AG08396 (cell line): Measurements from ENCODE around the gene CD40LG.

Source experiments
- DNase-seq: peaks from one replicate; pipeline ENCODE4 v3.0.0; 2012; ENCODE audit warnings: low spot score, mixed read lengths

The CD40LG gene

DNA sequence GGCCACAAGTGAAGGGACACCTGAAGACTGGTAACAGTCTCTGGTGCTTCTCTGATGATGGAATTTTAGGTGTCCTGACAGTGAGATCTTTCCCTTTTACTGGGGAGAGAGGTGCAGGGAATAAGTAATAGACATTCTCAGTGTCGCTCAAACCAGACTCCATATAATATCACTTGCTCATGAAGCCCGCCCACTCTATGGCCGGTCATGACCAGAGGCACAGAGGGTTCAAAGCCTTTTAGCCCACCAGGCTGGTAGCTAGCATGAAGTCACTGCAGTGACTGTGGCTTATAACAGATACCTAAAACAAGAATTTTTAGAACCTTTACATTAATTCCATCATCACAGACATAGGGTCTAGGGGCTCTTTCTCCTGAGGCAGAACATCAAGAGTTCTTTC, 2.9 kb downstream of the CD40LG start:
- no peak for DNase-seq

DNA sequence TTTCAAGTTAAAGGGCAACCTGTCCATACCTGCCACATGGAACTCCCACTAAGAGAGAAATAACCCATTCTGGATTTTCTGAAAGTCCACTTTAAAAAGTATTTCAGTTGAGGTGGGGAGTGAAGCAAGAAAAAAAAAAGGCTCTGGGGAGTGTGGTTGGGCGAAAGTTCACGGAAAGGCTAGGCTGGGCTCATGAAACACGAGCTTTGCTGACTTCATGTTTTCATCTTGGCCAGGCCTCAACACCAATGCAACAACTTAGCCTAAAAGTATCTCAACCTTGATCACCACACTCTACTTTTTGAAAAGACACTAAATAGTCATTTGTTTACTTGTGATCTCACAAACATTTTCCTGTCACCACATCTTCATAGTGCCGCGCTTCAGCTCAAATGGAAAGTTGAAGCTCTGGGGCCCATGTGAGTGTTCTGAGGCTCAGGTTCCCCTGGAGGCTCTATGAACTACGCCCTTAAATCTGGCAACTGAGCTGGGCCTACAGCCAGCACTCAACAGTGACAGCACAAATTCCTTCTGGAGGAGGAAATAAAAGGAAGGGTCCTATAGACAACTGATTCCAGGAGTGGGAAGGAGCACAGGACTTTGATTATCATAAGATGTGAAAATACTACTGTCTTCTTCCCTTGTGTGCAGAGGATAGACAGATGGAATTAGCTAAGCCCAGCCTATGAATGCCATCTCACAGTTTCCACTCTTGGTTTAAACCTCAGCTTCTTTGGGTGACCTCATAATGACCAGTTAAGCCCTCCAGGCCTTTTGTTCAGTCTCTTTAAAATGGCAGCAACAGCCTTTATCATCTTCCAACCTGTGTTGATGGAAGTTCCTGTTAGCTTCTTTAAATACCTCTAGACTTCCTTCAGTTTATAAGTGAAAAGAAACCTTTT, 5.1 kb downstream of the CD40LG start:
- DNase-seq: no peak

DNA sequence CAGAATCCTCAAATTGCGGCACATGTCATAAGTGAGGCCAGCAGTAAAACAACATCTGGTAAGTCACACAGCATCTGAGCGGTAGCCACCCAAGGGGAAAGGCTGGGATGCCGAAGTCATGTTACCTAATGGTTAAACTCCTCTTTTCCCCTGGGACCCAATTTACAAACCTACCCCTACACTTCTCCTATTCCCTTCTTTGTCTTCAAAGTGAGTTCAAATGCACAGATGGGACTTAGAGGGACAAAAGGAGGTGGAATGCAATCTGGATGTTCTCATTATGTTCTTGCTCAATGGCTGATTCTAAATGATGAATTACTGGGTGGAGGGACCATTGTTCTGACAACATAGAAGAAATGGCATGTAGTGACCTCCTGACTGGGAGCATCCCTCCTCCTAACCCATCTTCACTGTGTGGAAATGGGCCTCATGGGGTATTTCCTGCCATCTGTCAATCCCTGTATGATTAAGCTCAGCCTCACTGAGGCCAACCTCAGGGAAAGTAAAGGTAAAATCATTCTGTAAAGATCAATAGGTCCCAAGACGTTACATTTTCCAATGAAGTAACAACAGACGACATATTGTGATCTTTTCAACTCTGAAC, 8.5 kb downstream of the CD40LG start:
- no peak for DNase-seq

DNA sequence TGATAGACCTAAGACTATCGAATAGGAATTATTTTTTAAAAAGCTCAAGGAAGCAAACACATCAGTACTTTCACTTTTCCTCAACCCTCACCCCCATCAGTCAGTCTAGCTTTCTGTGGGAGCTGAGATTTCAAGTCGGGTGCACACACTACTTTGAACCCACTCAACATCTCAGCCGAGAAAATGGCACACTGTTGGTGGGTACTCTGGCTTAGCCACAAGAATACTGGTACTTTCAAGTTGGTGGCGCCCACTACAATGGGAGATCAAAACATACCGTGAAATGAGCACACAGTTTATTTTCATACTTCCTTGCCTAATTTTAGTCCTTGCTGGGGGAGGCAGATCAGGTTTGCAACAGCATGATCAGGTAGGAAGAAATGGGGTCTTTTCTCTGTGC, 10.2 kb downstream of the CD40LG start:
- DNase-seq: no peak

DNA sequence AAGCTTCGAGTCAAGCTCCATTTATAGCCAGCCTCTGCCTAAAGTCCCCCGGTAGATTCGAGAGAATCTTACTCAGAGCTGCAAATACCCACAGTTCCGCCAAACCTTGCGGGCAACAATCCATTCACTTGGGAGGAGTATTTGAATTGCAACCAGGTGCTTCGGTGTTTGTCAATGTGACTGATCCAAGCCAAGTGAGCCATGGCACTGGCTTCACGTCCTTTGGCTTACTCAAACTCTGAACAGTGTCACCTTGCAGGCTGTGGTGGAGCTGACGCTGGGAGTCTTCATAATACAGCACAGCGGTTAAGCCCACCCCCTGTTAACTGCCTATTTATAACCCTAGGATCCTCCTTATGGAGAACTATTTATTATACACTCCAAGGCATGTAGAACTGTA, 11.2 kb downstream of the CD40LG start:
- no peak for DNase-seq

DNA sequence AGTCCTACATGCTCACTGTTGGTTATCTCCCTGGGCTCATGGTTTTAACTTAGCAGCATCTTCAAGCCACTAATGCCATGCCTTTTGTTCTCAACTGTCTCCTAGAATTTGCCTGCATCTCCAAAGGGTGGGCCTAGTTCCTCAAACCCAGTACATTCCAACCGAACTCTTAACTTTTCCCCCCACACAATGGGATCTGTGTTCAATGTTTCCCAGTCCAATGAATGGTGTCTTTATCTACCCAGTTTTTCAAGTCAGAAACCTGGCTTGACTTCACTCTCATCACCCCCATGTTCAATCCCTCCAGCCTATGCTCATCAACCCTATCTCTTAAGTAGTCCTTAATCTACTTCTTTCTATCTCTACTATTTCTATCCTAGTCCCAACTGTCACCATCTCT, 12.9 kb downstream of the CD40LG start:
- no peak for DNase-seq

DNA sequence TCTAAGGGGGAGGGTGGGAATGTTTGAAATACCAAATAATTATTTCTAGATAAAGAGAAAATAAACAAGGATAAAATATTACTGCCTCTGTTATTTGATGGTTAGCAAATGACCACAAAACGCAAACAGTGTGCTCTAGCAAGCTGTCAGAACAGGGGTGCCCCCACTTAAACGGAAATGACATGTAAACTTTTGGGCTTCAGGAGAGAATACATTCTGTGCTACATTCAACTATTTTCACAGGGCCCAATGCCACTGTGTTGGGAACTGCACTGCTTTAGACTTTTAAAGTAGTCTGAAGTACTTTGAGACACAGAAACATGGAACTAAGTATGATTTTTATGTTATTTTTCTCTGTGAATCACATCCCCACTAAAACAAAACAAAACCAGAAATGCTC, 14.1 kb downstream of the CD40LG start:
- no peak for DNase-seq

DNA sequence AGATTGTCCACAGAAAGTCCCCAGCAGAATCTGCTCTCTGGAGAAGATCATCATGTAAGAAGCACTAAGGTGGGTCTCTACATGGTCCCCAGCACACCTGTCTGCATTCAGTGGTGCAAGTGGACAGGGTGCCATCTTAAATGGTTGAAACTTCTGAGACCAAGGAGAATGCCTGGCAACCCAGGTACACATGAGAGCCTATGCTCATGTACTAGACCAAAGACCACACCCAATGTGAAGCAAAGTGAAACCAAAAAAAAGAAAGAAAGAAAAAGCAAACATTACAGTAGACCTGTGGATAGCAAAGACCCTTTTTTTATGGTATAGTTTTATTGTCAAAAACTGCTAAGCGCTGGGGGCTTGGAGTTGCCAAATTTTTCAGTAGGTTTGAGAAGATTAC, 15.0 kb downstream of the CD40LG start:
- DNase-seq: no peak

DNA sequence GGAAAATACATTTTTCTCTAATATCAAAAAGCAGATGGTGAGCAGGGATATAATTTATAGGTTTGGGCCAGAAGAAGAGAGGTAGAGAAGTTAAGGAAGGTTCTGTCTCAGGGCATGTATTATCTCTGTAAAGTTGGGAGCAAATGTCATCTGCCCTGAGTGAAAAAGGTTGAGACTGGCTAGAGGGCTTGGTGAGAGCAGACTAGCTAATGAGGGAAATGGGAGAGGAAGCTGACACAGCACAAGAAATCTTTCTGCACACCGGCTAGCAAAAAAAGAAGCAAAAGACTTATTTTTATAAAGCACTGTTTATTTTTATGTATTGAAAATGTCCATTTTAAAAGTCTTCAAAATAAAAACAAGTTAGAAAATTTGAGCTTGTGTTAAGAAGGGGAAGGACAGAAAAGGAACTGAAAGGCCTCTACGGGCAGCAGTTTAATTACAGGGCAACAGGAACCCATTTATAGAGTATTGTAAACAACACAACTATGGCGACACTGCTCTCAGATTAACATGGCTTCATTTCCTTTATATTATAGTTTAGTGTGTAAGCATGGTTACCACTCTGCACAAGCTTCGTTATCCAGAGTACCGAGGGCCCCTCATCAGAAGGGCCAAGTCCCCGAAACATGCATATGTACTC, 17.4 kb downstream of the CD40LG start:
- DNase-seq: no peak

DNA sequence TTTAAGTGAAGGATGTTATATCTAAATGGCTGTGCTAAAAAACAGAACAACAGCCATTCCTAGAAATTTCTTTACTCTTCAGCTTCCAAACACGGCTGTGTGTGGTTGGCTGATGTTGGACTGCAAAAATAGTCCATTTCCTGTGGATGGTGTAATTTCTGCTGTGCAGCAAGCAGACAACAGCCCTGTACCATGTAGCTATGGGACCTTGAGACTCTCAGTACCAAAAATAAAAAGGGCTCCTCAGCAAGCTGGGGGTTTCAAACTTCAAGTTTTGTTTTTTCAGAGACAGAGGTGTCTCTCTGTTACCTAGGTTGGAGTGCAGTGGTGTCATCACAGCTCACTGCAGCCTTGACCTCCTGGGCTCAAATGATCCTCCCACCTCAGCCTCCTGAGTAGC, 18.1 kb downstream of the CD40LG start:
- no peak for DNase-seq

DNA sequence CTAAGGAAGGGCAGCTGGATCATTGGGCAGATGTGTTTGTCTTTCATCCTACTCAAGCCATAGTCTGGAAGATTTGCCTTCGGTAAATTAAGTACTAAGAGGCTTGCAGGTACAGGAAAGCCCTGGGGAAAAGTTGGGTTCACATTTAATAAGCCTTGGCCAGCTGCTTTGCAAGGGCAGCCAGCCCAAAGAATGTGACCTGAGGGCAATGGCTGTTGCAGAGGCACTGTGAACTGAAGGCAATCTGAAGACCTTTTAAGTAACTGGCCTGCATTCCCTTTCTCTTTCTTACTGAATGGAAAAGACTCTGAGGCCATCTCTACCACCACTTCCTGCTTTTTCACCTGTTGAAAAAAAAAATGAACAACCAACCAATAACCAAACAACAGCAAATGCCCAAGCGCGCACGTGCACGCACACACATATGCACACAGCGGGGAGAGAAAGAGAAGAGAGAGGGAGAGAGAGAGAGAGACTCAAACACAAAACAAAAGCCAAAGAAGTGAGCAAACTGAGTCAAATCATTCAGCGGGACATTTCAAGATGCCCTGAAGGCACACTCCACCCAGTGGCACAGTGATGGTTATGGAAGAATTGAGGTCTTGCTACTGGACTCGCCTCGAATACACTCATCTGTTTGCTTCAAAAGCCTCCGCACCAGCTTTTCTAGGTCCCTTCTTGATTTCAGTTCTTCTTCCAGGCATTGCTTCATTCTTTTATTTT, 19.6 kb downstream of the CD40LG start:
- DNase-seq: no peak

DNA sequence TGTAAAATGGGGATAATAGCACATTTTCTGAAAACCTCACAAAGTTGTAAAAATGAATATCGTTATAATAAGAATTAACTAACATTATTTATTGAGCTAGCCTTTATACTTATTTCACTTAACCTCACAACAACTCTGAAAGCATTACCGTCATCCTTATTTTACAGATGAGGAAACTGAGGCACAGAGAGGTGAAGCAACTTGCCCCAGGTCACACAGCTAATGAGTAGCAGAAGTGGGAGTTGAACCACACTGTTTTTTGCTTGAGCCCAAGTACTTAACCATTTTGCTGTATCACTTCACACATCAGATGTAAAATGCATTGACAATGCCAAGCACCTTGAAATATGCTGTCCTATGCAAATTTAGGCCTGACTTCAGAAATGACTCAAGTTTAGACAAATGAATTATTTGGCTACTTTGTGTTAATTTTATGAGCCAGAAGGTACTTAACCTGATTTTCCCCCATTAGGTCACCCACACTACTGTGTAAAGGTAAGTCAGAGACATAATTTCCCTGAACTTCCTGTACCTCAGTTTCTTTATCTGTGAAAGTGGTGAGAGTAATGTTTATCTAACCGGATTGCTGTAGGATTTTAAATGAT, 23.1 kb downstream of the CD40LG start:
- no peak for DNase-seq

DNA sequence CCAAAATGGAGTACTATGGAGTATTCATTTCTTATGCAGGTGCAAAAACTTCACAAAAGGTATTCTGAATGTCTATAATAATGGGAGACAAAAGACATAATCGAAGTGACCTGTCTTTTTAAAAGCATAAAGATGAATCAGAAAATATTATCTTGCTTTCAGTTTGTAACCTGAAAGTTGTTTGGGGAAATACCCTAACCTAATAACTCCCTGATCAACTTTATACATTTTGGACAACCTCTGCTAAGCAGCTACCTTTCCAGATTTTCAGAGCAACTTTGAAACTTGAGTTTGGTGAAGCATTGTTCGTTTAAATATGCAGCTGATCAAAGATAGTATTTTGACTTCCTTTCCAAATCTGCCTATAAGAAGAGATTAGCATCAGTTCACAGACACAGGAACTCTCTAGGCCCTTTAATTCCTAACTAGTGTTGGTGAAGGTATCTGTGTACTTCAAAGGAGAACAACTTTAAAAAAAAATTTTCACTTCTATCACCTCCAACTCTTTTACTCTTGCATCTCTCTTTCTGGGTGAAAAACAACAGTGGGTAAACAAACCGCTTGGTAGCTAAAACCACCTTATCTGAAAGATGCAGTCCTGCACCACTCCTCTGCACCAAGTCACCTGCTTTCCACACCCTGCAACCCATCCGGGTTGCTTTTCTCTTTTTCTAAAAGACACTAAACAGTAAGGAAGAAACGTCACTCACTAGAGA, 26.5 kb downstream of the CD40LG start:
- no peak for DNase-seq

DNA sequence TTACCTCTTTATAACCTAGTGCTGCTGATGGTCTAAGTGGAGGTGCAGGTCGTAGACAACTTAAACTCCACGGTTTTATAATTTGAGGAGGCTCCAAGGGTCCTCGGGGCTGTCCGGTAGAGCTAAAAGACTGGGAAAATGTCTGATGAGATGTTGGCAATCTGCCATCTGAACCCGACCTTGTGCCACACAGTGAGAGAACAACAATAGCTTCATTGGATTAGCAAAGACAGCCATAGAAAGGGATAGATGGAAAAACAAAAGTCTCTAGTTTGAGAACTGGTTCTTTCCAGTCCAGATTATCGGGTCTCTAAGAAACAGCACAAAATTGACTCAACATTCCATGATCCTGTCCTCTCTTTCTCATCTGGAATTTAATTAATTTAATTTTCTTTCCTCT, 31.6 kb downstream of the CD40LG start:
- no peak for DNase-seq

DNA sequence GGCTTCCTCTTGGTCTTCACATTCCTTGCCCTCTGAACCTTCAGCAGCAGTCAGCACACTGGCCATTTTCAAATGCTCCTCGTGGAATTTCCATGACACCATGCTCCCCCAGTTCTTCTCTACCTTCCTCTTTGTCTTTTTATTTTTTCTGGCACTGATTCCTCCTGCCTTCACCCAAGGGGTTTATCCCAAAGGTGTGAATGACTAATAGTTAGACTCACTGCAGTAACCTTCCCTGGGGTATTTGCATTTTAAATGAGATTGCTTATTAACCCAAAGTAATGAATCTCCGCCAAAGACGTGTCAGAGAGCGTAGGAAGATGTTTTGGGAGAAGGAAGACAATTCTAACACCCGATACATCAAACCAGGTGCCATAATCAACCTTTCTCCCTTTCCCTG, 36.2 kb downstream of the CD40LG start:
- DNase-seq: no peak

DNA sequence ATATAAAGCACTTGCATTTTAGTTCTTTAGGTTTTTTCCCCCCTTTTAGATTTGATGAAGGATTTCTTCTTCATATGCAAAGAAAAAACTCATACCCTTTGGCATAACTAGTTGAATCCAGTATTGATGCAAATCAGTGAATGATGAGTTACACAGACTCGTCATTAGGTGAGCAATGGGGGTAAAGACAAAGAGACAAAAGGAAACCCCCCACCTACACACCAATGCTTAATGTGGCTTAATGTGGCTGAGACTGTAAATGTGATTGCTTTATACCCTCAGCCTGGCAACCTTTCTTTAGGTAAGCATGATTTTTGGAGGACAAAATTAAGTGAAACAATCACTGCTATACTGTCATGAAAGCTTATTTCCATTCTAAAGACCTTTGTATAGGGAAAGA, 39.5 kb downstream of the CD40LG start:
- DNase-seq: no peak

DNA sequence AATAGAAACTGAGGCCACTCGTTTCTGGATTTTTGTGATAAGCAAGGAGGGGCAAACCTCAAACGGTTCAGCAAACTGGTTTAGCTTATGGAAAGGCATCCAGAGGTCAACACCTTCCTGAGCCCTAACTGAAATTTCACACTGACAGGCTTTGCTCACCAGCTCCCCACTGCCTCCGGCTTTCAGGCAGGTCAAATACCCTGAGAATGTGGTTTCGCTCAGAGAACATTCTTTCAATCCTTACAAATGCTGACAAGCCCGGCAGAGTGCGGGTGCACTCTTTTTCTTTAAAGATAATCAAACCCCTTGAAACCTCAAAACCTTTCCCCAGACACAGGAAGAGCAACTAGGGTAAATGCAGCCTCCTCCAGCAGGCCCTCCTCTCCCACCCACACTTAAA, 41.5 kb downstream of the CD40LG start:
- DNase-seq: no peak

DNA sequence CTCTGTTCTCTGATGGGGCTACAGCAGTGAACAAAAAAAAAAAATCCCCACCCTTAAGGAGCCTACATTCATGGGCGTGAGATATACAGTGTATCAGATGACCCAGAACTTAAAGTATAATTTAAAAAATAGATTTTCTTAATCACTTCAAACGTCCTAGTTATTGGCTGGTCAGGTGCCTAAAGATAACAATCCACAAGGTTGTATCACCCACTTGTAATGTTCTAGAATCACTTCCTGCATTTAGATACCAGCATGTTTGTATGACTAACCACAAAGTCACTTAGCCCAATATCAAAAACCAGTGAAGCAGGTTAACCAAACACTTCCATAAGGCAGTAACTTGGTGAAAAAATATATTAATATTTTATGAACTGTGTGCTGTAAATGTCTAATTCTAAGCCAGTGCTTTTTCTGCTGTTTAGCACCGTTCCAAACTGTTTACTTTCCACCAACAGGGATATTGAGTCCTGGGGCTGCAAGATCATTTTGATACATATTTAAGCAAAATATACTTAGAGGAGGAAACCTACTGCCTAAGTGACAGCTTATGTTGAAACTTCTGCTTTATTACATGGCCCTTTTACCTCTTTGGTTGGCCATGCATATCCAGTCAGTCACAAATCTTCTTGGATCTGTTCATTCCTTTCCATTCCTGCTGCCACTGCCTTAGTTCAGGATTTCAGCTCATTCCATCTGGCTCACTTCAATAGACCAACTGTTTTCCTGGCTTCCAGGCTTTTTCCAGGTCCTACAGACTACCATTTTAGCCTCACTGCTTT, 43.3 kb downstream of the CD40LG start:
- no peak for DNase-seq

DNA sequence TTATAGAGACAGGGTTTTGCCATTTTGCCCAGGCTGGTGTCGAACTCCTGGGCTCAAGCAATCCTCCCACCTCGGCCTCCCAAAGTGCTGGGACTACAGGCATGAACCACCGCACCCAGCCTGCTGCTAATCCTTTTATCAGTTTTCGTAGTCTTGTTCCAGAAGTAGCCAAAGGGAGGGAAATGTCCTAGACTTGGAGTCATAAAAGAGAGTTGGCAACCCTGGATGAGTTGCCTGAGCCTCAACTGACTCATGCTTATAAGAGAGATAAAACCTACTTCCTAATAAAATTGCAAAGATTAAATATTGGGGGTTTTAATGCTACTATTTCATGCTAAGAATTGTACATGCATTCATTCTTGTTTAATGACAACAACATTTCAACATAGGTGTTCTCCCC, 44.3 kb downstream of the CD40LG start:
- no peak for DNase-seq

DNA sequence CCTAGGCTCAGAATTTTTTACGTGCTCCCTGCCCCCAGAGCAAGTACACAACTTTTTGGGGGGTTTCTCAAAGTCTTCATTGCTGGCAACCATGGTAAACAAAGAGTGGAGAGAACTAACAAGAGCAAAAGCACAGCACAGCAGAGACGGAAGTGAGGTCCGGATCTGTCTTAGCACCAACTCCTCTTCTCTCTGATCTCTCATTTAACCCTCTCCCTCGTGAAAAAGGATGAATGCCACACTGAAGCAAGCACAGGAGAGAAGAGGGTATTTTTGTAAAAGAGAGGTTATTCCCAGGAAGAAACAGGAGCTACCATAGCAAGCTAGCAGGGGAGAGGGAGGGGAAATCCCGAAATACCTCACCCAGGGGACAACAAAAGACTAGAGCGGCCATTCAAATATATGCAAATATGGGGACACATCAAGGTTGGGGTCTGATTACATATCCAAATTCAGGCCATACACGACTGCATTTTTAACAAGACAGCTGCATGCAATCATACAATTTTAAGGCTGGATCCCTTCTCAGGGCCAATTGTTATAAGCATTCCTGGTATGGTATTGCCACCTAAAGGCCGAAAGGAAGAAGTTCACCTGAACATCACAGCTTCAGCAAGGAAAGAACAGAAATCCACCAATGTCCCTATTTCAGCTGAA, 46.6 kb downstream of the CD40LG start:
- peak; percentile 50 for DNase-seq
